Fibroblast of skin of scalp (primary cell): ENCODE measurements around the gene RPS6KB2.
A peak's percentile ranks its signal among the peaks of the same experiment; 100 is the strongest.
"Not testable (repeated sequence)": the region's sequence is repeated elsewhere in the genome, so short reads cannot be mapped to it uniquely, and the experiment has no call there.

ENCODE experiments used
- DNase-seq: peaks from one replicate; pipeline ENCODE4 v3.0.0-alpha.2; 2013

The RPS6KB2 gene

DNA sequence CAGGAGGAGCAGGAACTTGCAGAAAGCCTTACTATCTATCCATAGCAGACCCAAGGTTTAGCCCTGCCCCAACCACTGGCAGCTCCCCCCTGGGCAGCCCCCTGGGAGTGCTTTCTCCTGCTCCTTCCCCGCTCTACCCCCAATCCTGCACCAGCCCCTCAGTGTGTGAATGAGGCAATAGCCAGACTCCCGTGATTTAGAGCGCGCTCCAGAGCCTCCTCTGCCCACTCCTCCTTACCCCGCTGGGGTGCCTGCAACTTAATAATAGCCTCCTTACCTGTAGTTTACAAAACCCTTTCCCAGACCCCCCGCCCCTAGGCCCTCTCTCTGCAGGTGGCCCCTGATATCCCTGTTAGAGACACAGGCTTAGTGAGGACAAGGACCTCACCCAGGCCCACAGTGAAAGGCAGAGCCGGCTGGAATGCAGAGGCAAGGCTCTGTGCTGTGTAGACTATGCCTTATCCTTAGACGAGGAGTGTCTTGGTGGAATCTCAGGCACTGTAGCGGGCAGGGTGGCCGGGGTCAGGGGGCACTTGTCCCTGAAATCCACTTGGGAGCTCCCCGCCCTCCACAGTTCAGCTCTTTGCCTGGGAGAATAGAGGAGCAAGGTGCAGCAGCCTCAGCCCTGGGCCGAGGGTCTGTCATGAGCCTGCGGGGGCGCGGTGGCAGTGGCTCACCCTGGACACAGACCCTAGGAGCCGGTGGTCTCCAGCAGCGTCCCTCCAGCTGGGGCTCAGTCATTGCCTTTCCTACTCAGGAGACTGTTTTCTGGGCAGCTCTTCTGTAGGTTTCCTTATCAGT is 17.1 kb upstream of the RPS6KB2 start:
- DNase-seq = no peak

- no peak for DNase-seq
These were observed 16.5 kb upstream of the RPS6KB2 start for GRCh38 chr11:67411785-67412152.

DNA sequence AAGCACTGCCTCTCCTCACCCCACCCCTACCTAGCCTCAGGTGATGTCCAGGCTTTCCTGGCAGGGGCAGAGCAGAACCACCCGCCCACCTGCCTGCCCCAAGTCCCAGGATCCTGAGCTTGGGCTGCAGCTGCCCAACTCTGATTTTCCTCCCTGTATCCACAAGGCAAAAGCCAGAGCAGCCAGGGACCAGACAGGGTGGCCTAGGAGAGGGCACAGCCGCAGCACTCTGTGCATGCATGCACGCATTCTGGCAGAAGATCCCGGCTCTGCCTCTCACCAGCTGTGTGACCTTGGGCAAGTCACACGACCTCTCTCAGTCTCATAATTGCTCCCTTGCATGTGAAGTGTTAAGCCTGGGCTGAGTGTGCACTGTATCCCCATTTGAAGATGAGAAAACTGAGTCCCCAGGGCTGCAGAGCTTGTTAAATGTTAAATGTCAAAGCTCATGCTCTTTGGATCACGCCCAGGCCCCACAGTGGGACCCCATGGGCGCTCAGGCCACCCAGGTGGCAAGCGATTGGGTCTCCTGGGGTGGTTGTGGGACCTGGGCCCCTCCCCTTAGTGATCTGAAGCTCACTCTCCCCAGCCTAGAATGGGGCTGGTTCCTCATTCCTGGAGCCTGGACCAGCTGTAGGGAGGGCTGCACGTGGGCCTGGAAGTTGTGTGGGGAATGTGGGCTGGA is 15.7 kb upstream of the RPS6KB2 start:
- no peak for DNase-seq

- DNase-seq = no peak
These were observed 14.9 kb upstream of the RPS6KB2 start for GRCh38 chr11:67413266-67413849.

- no peak for DNase-seq
These were observed 12.6 kb upstream of the RPS6KB2 start, which contains the start of gene CARNS1 for GRCh38 chr11:67415501-67416304. CARNS1 (plus strand) TSS chr11:67415678; CDS start chr11:67416200, 522 bp downstream.

GRCh38 chr11:67416416-67417335 is 11.6 kb upstream of the RPS6KB2 start:
- peak; percentile 12 for DNase-seq

- no peak for DNase-seq
These were observed 10.9 kb upstream of the RPS6KB2 start for GRCh38 chr11:67417425-67417824.

DNA sequence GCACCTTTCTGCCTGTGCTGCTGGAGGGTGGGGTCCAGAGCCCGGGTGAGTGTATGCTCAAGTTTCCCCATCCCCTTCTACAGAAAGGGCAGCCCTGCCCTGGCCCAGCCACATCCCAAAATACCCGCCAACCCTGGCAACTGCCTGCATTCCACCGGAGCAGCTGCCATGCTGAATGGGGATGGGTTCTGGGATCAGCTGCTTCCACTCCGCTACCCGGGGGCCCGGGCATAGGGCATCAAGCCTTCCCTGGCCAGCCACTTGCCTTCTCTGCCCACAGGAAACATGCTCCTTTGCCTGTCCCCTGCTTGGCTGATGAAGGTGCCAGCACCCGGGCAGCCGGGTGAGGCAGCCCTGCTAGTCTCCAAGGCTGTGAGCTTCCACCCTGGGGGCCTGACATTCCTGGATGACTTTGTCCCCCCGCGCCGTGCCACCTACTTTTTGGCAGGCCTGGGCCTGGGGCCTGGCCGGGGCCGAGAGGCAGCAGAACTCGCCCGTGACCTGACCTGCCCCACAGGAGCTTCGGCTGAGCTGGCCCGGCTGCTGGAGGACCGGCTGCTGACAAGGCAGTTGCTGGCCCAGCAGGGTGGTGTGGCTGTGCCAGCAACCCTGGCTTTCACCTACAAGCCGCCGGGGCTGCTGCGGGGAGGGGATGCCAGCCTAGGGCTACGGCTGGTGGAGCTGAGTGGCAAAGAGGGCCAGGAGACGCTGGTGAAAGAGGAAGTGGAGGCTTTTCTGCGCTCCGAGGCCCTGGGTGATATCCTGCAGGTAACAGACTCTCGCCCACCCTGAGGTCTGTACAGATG is 9.6 kb upstream of the RPS6KB2 start:
- DNase-seq = no peak

DNA sequence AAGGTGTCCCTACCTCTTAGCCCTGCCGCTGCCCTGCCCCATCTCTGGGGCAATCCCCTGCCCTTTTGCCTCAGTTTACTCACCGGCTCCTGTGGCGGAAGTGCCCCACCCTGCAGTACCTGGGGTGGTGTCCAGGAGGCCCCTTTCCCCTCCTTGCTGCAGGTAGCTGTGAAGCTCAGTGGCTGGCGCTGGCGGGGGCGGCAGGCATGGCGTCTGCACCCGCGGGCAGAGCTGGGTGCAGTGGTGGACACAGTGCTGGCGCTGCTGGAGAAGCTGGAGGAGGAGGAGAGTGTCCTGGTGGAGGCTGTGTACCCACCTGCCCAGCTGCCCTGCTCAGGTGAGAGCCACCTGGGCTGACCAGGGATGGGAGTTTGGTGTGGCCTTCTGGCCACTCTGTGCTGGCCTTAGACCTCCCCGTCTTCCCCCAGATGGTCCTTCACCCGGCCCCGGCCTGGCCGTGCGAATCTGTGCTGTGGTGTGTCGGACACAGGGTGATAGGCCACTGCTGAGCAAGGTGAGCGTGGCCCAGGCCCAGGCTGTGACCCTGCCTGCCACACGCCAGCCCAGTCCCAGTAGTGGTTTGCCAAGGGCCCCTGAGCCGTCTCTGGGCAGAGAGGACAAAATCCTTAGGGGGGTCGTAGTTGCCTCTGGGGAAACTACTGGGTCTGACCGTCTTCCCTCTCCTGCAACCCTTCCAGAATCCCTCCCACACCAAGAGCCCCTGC is 8.8 kb upstream of the RPS6KB2 start:
- no peak for DNase-seq

DNA sequence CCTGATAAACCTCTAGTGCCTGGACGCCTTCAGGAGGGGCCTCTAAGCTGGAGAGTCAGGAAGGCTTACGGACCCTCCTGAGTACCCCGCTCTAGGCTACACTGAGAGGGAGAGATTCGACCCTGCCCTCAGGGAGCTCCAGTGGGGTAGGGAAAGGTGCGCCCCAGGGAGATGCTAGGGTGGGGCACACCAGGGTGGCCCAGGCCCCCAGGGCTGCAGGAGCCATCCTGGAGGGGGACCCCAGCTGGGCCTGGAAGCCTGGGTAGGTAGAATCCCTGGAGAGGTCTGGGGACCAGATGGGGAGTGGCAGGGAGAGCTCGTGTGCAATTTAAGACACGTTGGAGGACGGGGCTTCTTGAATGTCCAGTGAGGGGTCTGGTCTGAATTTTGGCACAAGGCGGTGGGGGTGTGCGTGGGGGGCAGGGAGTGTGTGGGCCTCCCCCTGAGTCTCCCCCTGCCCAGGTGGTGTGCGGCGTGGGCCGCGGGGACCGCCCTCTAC is 8.1 kb upstream of the RPS6KB2 start:
- DNase-seq = no peak

DNA sequence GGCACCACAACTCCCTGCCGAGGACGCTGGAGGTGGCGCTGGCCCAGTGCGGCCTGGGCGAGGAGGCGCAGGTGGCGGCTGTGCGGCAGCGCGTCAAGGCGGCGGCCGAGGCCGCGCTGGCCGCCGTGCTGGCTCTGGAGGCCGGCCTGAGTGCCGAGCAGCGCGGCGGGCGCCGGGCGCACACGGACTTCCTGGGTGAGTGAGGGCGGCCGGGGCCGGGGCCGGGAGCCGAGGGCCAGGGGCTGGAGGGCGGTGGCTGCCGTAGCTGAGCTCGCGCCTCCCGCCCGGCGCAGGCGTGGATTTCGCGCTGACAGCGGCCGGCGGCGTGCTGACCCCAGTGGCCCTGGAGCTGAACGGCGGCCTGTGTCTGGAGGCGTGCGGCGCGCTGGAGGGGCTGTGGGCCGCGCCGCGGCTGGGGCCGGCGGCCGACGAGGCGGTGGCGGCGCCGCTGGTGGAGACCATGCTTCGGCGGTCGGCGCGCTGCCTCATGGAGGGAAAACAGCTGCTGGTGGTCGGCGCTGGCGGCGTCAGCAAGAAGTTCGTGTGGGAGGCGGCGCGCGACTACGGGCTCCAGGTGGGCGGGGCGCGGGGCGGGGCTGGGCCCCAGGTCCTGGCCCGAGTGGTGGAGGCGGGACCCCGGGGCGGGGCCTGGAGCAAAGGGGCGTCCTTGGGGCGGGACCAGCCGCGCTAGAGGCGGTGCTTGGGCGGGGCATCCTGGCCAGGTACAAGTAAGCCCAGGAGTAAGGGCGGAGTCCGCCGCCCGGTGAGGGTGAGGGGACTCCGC is 7.5 kb upstream of the RPS6KB2 start:
- peak; percentile 92 for DNase-seq

GRCh38 chr11:67421430-67422031 is 6.8 kb upstream of the RPS6KB2 start:
- DNase-seq = no peak

DNA sequence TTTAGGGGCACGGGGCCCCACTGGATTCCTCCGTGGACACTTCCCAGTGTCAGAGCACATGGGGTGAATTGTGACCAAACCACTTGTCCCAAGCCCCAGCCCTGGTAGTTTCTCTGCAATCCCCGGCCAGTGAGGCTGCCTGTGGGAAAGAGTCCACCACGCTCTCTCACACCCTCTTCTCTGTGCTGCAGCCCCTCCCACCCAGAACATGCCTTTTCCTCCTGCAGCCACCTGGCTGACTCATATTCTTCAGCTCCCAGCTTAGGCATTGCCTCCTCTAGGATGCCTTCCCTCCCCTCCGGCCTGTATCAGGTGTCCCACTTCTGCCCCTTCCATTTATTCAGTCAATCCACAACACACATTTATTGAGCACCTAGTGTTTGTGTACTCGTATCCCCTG is 5.4 kb upstream of the RPS6KB2 start:
- no peak for DNase-seq

GRCh38 chr11:67423466-67423865 is 4.8 kb upstream of the RPS6KB2 start:
- no peak for DNase-seq

DNA sequence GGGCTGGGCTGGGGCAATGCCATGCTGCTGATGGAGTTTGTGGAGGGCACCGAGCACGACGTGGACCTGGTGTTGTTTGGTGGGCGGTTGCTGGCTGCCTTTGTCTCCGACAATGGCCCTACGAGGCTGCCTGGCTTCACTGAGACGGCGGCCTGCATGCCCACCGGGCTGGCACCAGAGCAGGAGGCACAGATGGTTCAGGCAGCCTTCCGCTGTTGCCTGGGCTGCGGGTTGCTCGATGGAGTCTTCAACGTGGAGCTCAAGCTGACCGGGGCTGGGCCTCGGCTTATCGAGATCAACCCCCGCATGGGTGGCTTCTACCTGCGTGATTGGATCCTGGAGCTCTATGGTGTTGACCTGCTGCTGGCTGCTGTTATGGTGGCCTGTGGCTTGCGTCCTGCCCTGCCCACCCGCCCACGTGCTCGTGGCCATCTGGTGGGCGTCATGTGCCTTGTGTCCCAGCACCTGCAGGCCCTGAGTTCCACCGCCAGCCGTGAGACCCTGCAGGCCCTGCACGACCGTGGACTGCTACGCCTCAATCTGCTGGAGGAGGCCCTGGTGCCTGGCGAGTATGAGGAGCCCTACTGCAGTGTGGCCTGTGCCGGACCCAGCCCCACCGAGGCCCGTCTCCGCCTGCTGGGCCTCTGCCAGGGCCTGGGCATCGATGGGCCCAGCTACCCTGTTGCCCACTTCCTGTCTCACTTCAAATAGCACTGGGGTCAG is 4.2 kb upstream of the RPS6KB2 start:
- DNase-seq = no peak

GRCh38 chr11:67427364-67427859 is 882 bp upstream of the RPS6KB2 start:
- not testable (repeated sequence) for DNase-seq

- no peak for DNase-seq
These were observed 859 bp downstream of the RPS6KB2 start for GRCh38 chr11:67429038-67429668.
